Measurements from ENCODE around the gene FKBP2.
"Not testable (repeated sequence)": the region's sequence is repeated elsewhere in the genome, so short reads cannot be mapped to it uniquely, and the experiment has no call there.

Gene FKBP2

GRCh38 chr11:64239662-64240434 lies 1.0 kb upstream of the FKBP2 start:
- Histone ChIP-seq H3K27ac (peak overlapping the region; percentile 93), H3K4me1 (peaks cover 83% of the 10 kb centered on the region), H3K9ac (peak overlapping the region; percentile 97), H3K4me3 (peak overlapping the region; percentile 97), H3K4me2 (peak overlapping the region; percentile 98), H3K9me3 (no peaks in the 10 kb centered on the region), H4K20me1 (peaks cover 45% of the 10 kb centered on the region), H3K36me3 (peaks cover 52% of the 10 kb centered on the region), H3K27me3 (no peaks in the 10 kb centered on the region)
- TF ChIP-seq Cebpa-rat (IDR thresholded peaks at IDR 0.05): no peak

GRCh38 chr11:64241241-64241490 lies 271 bp downstream of the FKBP2 start:
- peak overlapping the region; percentile 98 for H3K4me2 ChIP-seq
- no peaks in the 10 kb centered on the region for H3K9me3 ChIP-seq
- H3K36me3 ChIP-seq: peaks cover 55% of the 10 kb centered on the region
- peak overlapping the region; percentile 93 for H3K27ac ChIP-seq
- no peak for TF ChIP-seq Cebpa-rat (IDR thresholded peaks at IDR 0.05)
- H3K4me1 ChIP-seq: peaks cover 73% of the 10 kb centered on the region
- peaks cover 42% of the 10 kb centered on the region for H4K20me1 ChIP-seq
- peak overlapping the region; percentile 97 for H3K9ac ChIP-seq
- H3K4me3 ChIP-seq: peak overlapping the region; percentile 97
- no peaks in the 10 kb centered on the region for H3K27me3 ChIP-seq

- Histone ChIP-seq H3K4me3 (peak overlapping the region; percentile 97), H3K9ac (peak overlapping the region; percentile 97), H3K4me2 (peak overlapping the region; percentile 97), H3K27me3 (no peaks in the 10 kb centered on the region), H3K9me3 (no peaks in the 10 kb centered on the region), H4K20me1 (peaks cover 42% of the 10 kb centered on the region), H3K36me3 (peaks cover 54% of the 10 kb centered on the region), H3K27ac (peak overlapping the region; percentile 94), H3K4me1 (peaks cover 70% of the 10 kb centered on the region)
- TF ChIP-seq Cebpa-rat (IDR thresholded peaks at IDR 0.05): no peak
These were observed 838 bp downstream of the FKBP2 start for GRCh38 chr11:64241491-64242374.

- H4K20me1 ChIP-seq: peaks cover 42% of the 10 kb centered on the region
- TF ChIP-seq Cebpa-rat (IDR thresholded peaks at IDR 0.05): no peak
- H3K4me2 ChIP-seq: peak overlapping the region; percentile 97
- H3K9me3 ChIP-seq: no peaks in the 10 kb centered on the region
- peak overlapping the region; percentile 97 for H3K27ac ChIP-seq
- H3K36me3 ChIP-seq: peaks cover 38% of the 10 kb centered on the region
- H3K4me1 ChIP-seq: peaks cover 65% of the 10 kb centered on the region
- H3K4me3 ChIP-seq: peak overlapping the region; percentile 97; the same call in 1 of the 2 replicates
- peak overlapping the region; percentile 97 for H3K9ac ChIP-seq
- H3K27me3 ChIP-seq: no peaks in the 10 kb centered on the region
These were observed 2.5 kb downstream of the FKBP2 start for GRCh38 chr11:64243236-64243854.

GRCh38 chr11:64244107-64244506 lies 3.2 kb downstream of the FKBP2 start:
- TF ChIP-seq Cebpa-rat (IDR thresholded peaks at IDR 0.05): no peak
- peaks cover 66% of the 10 kb centered on the region for H3K4me1 ChIP-seq

GRCh38 chr11:64244966-64245365 lies 4.1 kb downstream of the FKBP2 start:
- Histone ChIP-seq H3K36me3 (peaks cover 24% of the 10 kb centered on the region), H3K4me1 (peaks cover 66% of the 10 kb centered on the region), H3K27me3 (no peaks in the 10 kb centered on the region), H3K9me3 (no peaks in the 10 kb centered on the region), H3K9ac (peak overlapping the region; percentile 97), H3K4me3 (peak overlapping the region; percentile 97), H4K20me1 (peaks cover 42% of the 10 kb centered on the region), H3K4me2 (peak overlapping the region; percentile 97), H3K27ac (peak overlapping the region; percentile 97)
- no peak for TF ChIP-seq Cebpa-rat (IDR thresholded peaks at IDR 0.05)

More at GRCh38 chr11:64244107-64244506, 3.2 kb downstream of the FKBP2 start:
- H3K27me3 ChIP-seq: no peaks in the 10 kb centered on the region
- H4K20me1 ChIP-seq: peaks cover 42% of the 10 kb centered on the region
- H3K9ac ChIP-seq: peak overlapping the region; percentile 97
- H3K36me3 ChIP-seq: peaks cover 30% of the 10 kb centered on the region
- H3K4me2 ChIP-seq: peak overlapping the region; percentile 97
- no peaks in the 10 kb centered on the region for H3K9me3 ChIP-seq
- peak overlapping the region; percentile 97 for H3K4me3 ChIP-seq
- H3K27ac ChIP-seq: peak overlapping the region; percentile 97

- Histone ChIP-seq H3K9ac (peak overlapping the region; percentile 97), H3K27ac (peak overlapping the region; percentile 97), H3K4me1 (peaks cover 66% of the 10 kb centered on the region), H3K4me3 (peak overlapping the region; percentile 97), H3K9me3 (no peaks in the 10 kb centered on the region), H3K36me3 (peaks cover 24% of the 10 kb centered on the region), H4K20me1 (peaks cover 42% of the 10 kb centered on the region), H3K27me3 (no peaks in the 10 kb centered on the region), H3K4me2 (peak overlapping the region; percentile 97)
- TF ChIP-seq Cebpa-rat (IDR thresholded peaks at IDR 0.05): no peak
These were observed 4.5 kb downstream of the FKBP2 start for GRCh38 chr11:64245401-64245796.

GRCh38 chr11:64245797-64246620 lies 5.1 kb downstream of the FKBP2 start:
- H3K4me3 ChIP-seq: peak overlapping the region; percentile 97
- H3K4me2 ChIP-seq: peak overlapping the region; percentile 97
- peak overlapping the region; percentile 97 for H3K27ac ChIP-seq
- no peaks in the 10 kb centered on the region for H3K9me3 ChIP-seq
- peaks cover 42% of the 10 kb centered on the region for H4K20me1 ChIP-seq
- TF ChIP-seq Cebpa-rat (IDR thresholded peaks at IDR 0.05): no peak
- H3K4me1 ChIP-seq: peaks cover 69% of the 10 kb centered on the region
- peak overlapping the region; percentile 97 for H3K9ac ChIP-seq
- H3K27me3 ChIP-seq: no peaks in the 10 kb centered on the region
- H3K36me3 ChIP-seq: peaks cover 24% of the 10 kb centered on the region

GRCh38 chr11:64246621-64246870 lies 5.7 kb downstream of the FKBP2 start:
- H3K4me1 ChIP-seq: peaks cover 69% of the 10 kb centered on the region
- peak overlapping the region; percentile 97; the same call in 1 of the 2 replicates for H3K4me2 ChIP-seq
- peak overlapping the region; percentile 97 for H3K9ac ChIP-seq
- peak overlapping the region; percentile 97 for H3K4me3 ChIP-seq
- not testable (repeated sequence) for H3K9me3 ChIP-seq, H3K27me3 ChIP-seq
- H3K36me3 ChIP-seq: peaks cover 24% of the 10 kb centered on the region
- H4K20me1 ChIP-seq: peaks cover 42% of the 10 kb centered on the region
- H3K27ac ChIP-seq: peak overlapping the region; percentile 97

Measured in BLaER1 (cell line).